ENCODE data around the gene IMP4.
A peak's percentile ranks its signal among the peaks of the same experiment; 100 is the strongest.

IMP4 gene, protein sequence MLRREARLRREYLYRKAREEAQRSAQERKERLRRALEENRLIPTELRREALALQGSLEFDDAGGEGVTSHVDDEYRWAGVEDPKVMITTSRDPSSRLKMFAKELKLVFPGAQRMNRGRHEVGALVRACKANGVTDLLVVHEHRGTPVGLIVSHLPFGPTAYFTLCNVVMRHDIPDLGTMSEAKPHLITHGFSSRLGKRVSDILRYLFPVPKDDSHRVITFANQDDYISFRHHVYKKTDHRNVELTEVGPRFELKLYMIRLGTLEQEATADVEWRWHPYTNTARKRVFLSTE

DNA sequence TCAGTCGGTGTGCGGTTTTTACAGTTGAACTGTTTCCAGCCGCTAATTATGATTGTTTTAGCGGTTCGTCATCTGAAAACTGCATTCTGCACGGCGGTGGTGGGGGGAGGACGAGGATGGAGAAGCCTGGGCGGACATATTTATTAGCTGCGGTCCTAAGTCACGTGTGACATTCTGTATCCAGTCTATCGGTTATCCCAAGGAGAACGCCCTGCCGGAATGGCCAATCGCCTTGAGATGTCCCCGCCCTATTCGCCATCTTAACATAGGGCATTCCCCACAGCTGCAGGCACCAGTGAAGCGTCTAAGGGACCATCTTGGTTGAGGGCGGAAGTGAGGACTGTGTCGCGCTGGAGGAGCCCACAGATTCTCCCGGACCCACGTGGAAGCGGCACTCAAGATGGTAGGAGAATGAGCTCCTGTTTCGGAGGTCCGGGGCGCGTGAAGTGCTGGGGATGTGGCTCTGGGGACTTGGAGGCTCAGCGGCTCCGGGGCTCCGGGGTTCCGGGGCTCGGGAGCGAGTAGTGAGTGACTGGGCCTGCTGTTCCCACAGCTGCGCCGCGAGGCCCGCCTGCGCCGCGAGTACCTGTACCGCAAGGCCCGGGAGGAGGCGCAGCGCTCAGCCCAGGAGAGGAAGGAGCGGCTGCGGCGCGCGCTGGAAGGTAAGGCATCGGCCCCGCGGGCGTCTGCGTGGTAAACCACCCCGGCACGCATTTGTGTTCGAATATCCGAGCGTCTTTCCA lies at the start of gene IMP4:
TSS of gene IMP4 (plus strand) at position 365 of the 743 bp plus-strand sequence. CDS start at position 401, 36 bp downstream.
- in situ Hi-C loops (cut with MboI; ENCODE audit: low sequenced_read_pairs, unreplicated experiment), result loop anchor here (25.0 kb wide), 1 partner anchor 155 kb away; the partner anchor contains the start of genes MZT2B, SMPD4 and TUBA3E
- TF ChIP-seq, protein P1, sequence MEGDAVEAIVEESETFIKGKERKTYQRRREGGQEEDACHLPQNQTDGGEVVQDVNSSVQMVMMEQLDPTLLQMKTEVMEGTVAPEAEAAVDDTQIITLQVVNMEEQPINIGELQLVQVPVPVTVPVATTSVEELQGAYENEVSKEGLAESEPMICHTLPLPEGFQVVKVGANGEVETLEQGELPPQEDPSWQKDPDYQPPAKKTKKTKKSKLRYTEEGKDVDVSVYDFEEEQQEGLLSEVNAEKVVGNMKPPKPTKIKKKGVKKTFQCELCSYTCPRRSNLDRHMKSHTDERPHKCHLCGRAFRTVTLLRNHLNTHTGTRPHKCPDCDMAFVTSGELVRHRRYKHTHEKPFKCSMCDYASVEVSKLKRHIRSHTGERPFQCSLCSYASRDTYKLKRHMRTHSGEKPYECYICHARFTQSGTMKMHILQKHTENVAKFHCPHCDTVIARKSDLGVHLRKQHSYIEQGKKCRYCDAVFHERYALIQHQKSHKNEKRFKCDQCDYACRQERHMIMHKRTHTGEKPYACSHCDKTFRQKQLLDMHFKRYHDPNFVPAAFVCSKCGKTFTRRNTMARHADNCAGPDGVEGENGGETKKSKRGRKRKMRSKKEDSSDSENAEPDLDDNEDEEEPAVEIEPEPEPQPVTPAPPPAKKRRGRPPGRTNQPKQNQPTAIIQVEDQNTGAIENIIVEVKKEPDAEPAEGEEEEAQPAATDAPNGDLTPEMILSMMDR (IDR thresholded peaks at IDR 0.05; ENCODE audit: borderline replicate concordance, control extremely low read depth, extremely low read depth, insufficient read depth, missing control alignments), result peak; percentile 49

DNA sequence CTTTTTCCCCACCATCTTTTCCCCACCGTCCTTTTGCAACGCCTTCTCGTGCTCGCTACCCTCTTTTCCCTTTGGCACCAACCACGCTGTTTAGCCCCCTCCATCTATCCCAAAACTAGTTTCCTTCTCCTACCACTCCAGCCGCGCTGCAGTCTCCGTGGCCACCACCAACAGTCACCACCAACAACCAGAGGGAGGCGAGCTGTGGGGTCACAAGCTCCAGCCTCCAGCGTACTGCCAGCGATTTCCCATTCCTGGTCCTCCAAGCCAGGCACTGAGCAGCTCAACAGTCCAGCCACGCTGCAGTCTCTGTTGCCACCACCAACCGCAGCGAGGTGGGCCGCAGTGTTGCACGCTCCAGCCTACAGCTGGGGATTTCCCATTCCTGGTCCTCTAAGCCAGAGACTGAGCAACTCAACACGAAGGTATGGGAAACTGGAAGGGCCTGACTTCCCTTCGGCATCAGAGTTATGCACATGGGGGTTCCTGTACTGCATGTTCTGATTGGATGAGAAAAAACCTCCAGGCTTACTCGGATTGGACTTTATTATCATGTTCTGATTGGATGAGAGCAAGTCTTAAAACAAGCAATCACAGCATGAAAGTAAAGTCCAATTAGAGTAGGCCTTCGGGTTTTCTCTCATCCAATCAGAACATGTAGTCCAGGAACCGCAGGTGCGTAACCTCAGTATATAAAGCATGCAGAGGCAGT lies 42.3 kb upstream of the IMP4 start:
- in situ Hi-C loops (cut with MboI; ENCODE audit: low sequenced_read_pairs, unreplicated experiment), result no loop called here
- TF ChIP-seq, protein P1 (IDR thresholded peaks at IDR 0.05; ENCODE audit: borderline replicate concordance, control extremely low read depth, extremely low read depth, insufficient read depth, missing control alignments), result no peak
- no peak for DNase-seq (ENCODE audit: low spot score)

More for the DNA sequence above, at the start of gene IMP4:
- DNase-seq (ENCODE audit: low spot score), result peak; percentile 94

DNA sequence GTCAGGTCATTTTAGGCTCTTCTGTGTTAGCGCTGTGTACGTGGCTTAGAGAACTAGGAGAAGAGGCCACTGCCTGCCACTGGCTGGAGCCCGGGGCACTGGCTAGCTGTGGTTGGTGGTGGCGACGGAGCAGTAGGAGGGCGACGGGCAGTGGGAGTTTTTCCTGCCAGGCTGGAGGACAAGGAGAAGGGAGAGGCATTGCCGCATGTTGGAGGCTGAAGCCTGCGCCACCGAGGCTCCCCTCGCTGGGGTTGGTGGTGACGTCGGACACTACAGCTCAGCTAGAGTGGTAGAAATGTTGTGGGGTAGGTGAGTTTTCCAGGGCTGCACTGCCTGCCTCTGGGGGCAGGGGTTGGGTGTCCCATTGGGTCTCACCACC lies 41.7 kb upstream of the IMP4 start:
- in situ Hi-C loops (cut with MboI; ENCODE audit: low sequenced_read_pairs, unreplicated experiment), result no loop called here
- no peak for DNase-seq (ENCODE audit: low spot score)
- TF ChIP-seq, protein P1 (IDR thresholded peaks at IDR 0.05; ENCODE audit: borderline replicate concordance, control extremely low read depth, extremely low read depth, insufficient read depth, missing control alignments), result no peak

DNA sequence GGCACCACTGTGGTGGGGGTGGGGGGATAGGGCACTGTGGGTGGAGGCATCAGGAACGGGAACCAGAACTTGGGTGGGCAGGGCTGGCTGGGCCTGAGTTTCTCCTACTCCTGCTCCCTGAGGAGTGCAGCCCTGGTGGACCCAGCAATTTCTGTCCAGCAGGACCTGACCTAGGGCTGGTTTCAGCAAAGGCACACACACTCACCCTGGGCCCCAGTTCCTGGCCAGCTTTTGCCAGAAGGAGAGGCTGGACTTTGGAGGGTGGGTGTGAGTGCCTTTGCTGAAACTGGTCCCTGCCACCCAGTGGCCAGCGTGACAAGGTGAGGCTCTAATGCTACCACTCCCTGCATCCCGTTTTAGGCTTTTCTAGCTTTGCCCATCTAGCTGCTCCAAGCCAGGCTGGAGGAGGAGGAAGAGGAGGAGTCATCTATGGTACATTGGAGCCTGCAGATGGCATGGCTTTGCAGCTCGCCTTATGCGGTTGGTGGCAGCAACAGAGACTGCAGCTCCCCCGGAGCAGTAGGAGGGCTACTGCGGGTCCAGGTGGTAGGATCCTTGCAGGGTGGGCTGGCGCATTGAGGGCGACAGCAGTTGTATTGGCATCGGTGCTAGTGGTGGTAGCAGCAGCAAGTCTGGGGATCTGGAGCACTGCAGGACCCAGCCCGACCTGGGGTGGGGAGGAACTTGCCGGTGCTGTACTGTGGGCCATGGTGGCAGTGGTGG lies 40.4 kb upstream of the IMP4 start:
- DNase-seq (ENCODE audit: low spot score), result no peak
- TF ChIP-seq, protein P1 (IDR thresholded peaks at IDR 0.05; ENCODE audit: borderline replicate concordance, control extremely low read depth, extremely low read depth, insufficient read depth, missing control alignments), result no peak
- in situ Hi-C loops (cut with MboI; ENCODE audit: low sequenced_read_pairs, unreplicated experiment), result no loop called here

DNA sequence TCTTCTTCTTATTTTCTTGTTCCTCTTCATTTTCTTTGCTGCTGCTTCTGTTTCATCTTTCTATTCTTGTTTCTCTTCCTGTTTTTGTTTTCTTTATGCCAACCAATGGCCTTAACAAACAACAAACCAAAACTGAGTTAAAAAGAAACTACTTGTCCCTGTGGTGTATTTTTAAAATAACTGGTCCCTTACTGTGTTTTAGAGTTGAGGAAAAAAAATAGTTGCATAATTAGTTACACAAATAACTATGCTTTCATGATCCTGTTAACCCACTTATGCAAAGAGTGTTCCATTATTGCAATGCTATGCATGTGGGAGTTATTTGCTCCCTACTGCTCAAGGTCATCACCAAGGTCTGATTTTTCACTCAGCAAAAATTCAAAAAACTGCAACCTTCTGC lies 39.5 kb upstream of the IMP4 start:
- in situ Hi-C loops (cut with MboI; ENCODE audit: low sequenced_read_pairs, unreplicated experiment), result no loop called here
- no peak for DNase-seq (ENCODE audit: low spot score)

More for the DNA sequence above, 39.5 kb upstream of the IMP4 start:
- TF ChIP-seq, protein P1 (IDR thresholded peaks at IDR 0.05; ENCODE audit: borderline replicate concordance, control extremely low read depth, extremely low read depth, insufficient read depth, missing control alignments), result no peak

Measured in GM13976 (cell line).